ENCODE results near the gene TMEM178A.
"Not testable (repeated sequence)": the region's sequence is repeated elsewhere in the genome, so short reads cannot be mapped to it uniquely, and the experiment has no call there.

The TMEM178A gene

GRCh38 chr2:39649511-39649910, 16.2 kb upstream of the TMEM178A start:
- no peak for DNase-seq

DNA sequence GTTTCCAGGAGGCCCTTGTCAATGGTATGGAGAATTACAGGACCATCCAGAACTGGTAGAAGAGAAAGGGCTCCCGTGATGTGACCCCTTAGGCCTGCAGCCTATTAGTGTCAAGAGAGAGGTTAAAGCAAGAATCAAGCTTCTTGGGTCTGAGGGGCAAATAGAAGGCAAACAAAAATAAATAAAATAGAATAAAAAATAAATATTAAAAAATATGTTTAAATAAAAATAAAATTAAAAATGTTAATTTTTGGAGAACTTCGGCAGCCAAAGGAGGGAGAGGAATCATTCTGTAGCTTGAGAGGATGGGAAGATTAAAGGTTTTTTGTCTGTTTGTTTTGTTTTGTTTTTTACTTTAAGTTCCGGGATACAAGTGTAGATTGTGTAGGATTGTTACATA, 15.2 kb upstream of the TMEM178A start:
- no peak for DNase-seq

GRCh38 chr2:39656215-39656614, 9.5 kb upstream of the TMEM178A start:
- DNase-seq = not testable (repeated sequence)

- DNase-seq = no peak
Observed at GRCh38 chr2:39657287-39657937, 8.3 kb upstream of the TMEM178A start.

GRCh38 chr2:39658371-39658770, 7.3 kb upstream of the TMEM178A start:
- DNase-seq = no peak

GRCh38 chr2:39659765-39660611, 5.7 kb upstream of the TMEM178A start:
- no peak for DNase-seq

GRCh38 chr2:39660612-39661236, 5.0 kb upstream of the TMEM178A start:
- DNase-seq = no peak

DNA sequence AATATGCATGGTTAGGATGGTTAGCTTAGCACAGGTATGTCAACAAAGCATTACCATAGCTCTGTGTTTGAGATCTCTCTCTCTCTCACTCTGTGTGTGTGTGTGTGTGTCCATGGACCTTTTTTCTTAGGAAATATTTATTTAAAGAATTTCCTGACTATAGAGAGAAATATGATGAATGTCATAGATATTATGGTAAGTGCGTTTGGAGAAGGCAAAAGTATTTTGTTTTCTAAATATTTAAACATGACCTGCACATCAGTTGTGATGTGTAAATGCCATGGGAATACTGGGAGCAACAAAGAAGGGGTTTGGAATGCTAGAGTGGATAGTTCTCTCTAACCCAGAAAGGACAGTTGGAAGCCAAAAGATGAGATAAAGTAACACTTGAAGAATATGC, 3.9 kb upstream of the TMEM178A start:
- DNase-seq = no peak

DNA sequence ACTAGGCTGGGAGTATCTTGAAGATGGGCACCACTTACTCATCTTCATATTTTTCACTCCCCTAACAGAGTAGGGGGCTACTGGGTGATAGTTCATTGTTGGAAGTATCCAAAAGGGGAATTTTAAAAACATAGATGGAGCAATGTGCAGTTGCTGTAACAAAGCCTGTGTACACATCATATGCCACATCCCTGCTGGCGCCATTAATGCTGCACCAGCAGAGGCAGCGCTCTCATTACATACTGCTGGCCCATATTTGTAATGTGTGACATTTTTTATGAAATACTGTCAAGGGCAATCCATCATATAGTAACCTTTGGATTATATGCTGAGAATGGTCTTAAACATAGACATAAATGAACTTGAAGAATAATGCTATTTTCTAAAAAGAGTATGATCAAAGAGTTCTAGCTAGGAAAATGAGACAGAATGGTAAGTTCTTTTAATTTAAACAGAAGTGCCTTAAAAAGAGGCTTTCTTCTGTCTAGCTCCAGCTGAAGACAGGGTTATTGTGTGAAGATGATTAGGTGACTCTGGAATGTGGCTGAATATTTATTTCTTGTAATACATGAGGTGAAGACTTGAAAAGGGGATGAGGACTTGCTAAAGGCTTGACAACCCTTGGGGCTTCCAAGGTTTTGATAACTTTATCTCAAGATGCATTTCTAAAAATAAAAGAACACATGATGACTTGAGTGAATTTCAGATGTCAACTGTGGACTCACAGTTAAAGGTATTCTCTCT, 2.4 kb upstream of the TMEM178A start:
- no peak for DNase-seq

DNA sequence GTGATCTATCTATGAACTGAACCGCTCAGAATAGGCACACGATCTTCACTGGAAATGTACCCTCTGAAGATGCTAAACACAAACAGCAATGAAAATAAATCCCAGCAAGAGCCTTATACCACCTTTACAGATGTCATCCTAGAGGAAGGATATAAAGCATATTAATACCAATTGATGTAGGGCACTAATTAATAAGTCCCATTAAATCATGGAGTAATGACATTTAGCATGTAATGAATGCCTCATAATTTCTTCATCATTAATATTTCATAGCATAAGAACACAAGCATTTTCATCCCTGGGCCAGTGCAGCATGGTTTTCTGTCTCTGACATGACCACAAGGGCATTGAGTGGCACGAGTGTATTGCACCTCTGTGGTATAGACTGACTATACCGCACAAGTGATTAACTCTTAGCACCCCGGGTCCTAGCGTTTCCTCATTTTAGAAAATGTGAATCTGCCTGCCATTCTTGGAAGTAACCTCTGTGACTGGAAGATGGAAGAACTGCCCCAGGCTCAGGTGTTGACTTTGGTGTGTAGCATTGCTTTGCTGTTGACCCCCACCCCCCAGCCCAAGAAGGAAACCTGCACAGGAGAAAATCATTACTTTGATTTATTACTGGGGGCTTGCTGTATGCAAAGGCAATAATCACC, 1.4 kb upstream of the TMEM178A start:
- DNase-seq = no peak

GRCh38 chr2:39664888-39665591, 677 bp upstream of the TMEM178A start:
- DNase-seq = no peak

DNA sequence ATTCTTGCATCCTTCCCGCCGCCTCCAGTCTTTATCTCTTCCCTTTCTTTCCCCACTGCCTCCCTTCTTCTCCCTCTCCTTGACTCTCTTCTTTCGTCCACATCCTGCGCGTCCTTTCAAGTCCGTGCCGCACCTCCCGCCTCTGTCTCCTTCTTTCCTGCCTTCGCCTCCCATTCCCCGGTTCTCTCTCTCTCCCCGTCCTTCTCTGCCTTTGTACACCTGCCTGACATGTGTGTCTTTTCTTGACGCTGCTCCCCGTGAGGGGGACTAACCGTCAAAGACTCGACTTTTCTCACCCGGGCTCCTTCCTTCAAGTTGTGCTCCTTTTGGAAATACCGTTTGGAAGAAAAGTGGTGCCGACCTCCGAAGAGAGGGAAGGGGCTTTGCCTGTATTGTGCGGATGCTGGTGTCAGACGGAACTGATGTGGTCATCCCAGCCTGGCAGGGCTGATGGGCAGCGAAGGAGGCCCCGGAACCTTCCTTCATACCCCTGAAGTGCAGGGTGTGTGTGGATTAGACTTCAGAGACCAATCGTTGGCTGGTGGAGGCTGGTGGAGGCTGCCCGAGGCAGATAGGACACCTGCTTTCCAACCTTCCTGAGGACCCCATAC, 879 bp downstream of the TMEM178A start:
- DNase-seq = no peak

- DNase-seq = no peak
Observed at GRCh38 chr2:39667104-39667885, 1.6 kb downstream of the TMEM178A start.

DNA sequence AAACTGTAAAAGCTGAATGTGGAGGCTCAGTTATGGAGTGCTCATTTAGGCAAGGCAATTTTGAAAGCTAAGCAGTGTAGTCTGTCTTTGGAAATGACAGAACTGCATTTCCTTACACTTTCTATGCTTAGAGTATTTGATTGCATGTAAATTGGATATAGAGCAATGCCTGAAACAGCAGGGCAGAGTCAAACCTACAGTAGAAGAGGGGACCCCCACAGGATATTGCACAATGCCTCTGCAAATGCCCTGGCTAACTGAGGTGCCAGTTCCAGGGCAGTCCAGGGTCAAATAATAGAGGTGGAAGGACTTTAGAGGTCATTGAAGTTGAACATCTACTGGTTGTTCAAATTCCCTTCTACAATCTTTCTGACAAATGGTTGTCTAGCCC, 2.2 kb downstream of the TMEM178A start:
- DNase-seq = no peak

- DNase-seq = no peak
Observed at GRCh38 chr2:39668576-39669080, 2.9 kb downstream of the TMEM178A start.

GRCh38 chr2:39671604-39672003, 5.9 kb downstream of the TMEM178A start:
- no peak for DNase-seq

GRCh38 chr2:39673018-39673417, 7.3 kb downstream of the TMEM178A start:
- no peak for DNase-seq

DNA sequence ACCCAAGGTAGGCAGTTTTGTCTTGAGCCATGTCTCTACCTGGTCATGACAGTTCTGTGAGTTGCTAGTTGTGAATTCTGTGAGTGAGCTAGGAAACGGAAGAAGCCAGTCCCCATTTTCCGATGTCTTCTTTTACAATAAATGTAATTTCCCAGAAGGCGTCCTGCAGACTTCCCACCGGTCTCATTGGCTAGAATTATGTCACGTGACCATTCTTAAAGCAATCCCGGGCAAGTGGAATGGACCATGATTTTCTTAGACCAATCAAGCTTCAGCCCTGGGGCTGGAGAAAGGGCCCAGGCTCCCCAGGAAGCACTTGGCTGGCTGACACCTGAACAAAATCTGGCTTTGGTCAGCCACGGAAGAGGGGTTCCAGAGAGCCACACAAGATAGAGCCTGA, 10.6 kb downstream of the TMEM178A start:
- DNase-seq = no peak

- DNase-seq = no peak
Observed at GRCh38 chr2:39678170-39678569, 12.5 kb downstream of the TMEM178A start.

- no peak for DNase-seq
Observed at GRCh38 chr2:39679805-39680204, 14.1 kb downstream of the TMEM178A start.
